ENCODE measurements around the gene DTL.

The DTL gene

DNA sequence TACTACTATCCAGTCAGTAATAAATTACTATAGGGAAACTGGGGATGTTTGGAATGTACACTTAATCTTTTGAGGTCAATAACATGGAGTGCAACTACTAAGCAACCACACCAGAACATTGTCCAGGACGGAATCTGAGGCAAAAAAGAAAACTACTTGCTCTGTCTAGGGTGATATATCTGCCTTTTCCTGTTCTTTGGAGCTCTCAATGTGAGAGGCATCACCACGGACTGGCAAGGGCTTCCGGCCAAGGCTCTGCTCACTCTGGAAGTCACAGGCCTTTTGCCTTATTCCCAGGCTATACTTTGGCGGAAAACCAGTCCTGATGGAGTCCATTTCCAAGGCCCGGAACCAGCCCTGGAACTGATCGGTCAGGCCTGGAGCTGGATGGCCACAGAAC lies 94.2 kb downstream of the DTL start:
- no peak for DNase-seq

DNA sequence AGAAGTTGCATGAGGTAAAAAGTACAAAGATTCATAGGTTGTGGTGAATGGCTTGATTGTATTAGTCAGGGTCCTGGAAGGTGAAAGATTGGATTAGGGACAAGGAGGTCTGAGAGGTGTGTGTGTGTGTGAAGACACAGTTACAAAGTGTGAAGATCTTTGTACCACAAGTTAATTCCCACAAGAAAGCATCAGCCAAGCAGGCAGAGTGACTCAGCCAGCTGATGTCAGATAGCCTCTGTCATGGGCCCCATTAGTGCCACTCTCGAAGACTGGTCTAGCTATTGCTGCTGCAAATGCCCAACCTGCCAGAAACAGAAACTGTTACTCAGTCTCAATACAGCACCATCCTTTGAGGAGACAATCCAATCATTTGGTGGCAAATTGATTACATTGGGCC lies 96.5 kb downstream of the DTL start:
- DNase-seq, result no peak

DNA sequence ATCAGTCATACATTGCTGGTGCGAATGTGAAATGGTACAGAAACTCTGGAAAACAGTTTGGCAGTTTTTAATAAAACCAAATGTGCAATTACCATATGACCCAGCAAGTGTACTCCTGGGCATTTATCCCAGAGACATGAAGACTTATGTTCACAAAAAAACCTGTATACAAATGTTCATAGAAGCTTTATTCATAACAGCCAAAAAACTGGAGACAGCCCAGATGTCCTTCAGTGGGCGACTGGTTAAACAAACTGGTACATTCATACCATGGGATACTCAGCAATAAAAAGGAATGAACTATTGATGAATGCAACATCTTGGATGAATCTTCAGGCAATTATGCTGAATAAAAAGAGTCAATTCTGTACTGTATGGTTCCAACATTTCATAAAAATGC lies 97.8 kb downstream of the DTL start:
- DNase-seq, result no peak

DNA sequence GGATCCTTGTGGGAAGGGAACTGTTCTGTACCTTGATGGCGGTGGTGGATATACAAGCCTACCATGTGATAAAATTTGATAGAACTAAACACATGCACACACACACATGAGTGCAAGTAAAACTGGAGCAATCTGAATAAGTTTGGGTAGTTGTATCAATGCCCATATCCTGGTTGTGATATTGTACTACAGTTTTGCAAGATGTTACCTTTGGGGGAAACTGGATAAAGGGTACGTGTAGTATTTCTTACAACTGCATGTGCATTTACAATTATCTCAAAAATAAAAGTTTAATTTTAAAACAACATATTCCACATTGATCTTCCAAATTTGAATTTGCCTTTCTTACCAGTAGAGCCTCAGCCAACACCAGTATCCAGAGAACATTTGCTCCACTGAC lies 99.6 kb downstream of the DTL start:
- DNase-seq, result no peak

DNA sequence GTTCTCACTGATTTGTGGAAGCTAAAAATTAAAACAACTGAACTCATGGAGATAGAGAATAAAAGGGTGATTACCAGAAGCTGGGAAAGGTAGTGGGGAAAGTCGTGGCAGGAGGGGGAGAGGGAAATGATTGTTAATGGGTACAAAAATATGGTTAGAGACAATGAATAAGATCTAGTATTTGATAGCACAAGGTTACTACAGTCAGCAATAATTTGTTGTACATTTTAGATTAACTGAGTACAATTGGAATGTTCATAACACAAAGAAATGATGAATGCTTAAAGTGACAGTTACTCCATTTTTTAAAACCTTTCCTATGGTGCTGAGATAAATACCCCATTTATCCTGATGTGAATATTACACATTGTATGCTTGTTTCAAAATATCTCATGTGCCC lies 102.3 kb downstream of the DTL start:
- no peak for DNase-seq

DNA sequence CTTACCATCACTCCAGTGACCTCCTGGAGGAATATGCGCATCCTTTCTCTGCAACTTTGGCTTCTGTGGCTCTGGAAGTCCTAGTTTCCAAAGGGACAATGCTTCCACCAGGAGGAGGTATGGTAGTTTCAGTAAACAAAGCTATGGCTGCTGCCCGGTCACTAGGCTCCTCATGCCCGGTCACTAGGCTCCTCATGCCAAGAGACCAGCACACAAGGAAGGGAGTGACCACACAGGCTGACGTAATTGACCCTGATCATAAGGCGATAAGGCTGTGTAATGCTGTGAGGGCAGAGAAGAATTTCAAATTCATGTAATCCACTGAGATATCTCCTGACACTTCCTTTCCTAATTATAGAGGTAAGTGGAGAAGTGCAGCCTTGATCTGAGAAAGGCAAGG lies 102.9 kb downstream of the DTL start:
- no peak for DNase-seq

DNA sequence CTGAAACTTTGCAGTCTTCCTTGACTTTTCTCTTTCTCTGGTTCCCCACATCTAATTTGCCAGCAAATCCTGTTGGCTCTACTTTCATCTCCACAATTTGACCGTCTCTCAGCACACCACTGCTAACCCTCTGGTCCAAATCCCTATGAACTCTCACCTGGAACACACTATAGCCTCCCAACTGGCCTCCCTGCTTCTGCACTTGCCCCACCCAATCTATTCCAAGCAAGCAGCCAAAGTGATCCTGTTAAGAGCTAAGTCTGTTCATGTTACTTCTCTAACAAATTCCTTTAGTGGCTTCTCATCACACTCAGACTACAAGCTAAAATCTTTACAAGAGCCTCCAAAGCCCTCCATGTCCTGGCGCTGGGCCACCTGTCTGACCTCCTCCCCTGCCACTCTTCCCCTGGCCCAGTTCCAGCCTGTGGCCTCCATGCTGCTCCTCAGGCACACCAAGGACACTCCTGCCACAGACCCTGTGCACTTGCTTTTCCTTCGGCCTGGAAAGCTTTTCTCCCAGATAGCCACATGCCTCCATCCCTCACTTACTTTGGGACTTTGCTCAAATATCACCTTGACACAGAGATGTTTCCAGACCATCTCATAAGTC lies 104.1 kb downstream of the DTL start:
- no peak for DNase-seq

DNA sequence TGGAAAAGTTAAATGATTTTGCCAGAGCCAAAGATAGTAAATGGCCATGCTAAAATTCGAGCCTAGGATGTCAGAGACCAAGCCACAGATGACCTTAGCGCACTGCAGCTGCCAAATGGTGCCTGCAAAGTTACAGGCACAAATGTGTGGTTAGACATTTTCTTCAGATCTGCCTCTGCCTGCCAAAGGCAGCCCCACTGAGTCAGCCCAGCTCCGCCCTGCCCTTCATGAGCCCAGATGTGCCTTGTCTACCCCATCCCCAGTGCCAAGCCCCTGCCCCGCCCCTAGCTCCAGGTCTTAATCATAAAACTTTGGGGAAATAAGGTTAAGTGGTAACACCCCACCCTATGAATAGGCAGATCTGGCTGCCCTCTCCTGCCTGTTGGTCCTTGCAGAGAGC lies 105.9 kb downstream of the DTL start:
- DNase-seq, result no peak

DNA sequence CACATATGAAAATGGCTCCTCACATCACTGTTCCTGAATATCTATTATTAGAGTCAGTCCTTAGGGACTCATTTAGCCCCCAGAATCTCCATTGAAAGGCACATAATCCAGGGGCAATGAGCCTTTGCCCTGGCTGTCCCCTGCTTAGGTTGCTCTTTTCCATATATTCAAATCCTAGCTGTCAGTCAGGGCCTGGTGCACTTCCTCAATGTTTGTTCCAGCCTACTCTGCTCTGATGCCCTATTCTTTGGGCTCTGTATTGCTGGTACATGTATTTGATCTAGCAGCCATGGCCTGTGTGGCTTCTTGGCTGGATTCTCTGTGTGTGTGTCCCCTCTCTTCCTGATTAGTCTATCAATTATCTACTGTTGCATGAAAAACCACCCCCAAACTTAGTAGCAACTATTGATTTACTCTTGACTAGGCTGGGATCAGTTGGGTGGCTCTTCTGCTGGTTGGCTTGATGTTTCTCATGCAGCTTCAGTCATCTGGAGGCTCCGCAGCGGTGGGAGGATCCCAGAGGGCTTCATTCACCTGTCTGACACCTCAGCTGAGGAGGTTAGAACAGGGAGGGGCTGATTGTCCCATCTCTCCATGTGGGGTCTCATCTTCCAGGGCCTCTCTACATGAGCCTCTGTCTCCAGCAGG lies 107.5 kb downstream of the DTL start:
- no peak for DNase-seq

DNA sequence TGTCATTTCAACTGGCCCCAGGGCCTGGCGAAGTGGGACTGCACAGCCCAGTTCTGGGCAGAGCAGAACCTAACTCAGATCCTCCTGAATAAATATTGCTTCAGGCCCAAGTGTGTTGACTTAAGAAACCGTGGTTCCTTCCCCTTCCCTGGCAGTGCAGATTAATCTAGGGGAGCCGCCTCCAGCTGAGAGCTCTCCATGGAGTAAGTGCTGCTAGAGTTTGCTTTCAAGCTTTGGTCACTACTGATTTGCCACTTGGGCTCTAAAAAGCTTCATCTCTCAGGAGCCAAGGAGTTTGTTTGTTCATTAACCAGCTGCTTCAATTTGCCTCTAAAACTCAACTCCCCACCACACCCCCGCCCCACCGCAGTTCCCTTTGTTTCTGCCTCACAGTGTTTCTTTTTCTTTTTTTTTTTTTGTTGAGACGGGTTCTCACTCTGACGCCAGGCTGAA lies 112.1 kb downstream of the DTL start:
- no peak for DNase-seq

DNA sequence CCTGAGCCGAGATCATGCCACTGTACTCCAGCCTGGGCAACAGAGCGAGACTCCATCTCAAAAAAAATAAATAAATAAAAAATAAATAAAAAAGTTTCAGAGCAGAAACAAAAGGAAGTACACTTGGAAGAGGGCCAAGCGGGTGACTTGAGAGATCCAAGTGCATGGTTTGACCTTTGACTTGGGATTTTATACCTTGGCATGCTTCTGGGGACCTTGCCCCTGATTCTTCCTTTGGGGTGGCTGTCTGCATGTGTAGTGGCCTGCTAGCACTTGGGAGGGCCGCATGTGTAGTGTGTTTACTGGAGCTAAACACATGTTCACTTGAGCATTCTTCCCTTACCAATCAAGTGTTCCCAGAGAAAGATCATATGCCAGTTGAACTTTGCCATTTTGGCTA lies 114.0 kb downstream of the DTL start:
- no peak for DNase-seq

DNA sequence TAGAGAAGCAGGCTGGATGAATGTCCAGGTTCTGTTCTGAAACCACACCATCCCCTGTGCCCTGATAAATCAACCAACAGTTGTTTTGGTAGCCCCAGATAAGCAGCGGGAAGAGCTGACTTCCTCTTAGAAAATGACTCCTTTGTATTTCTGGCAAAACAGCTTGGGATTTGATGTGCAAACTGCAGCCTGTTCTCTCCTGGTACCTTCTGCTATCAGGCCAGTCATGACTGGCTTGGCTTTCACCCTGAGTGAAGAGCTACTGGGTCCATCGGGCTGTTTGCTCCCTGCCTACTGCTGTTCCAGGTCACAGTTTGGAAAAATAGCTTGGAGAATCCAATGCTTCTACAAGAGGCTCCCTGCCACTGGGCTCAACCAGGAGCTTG lies 116.8 kb downstream of the DTL start:
- DNase-seq, result no peak

DNA sequence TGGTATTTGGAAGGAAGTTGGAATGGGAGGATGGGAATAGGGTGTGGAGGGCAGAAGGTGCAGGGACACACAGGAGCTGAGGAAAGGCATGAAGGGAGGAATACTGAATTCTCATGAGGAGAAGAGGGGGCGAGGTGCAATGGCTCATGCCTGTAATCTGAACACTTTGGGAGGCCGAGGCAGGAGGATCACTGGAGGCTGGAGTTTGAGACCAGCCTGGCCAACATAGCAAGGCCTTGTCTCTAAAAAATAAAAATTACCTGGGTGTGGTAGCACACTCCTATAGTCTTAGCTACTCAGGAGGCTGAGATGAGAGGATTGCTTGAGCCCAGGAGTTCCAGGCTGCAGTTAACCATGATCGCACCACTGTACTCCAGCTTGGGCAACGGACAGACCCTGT lies 117.3 kb downstream of the DTL start:
- no peak for DNase-seq

DNA sequence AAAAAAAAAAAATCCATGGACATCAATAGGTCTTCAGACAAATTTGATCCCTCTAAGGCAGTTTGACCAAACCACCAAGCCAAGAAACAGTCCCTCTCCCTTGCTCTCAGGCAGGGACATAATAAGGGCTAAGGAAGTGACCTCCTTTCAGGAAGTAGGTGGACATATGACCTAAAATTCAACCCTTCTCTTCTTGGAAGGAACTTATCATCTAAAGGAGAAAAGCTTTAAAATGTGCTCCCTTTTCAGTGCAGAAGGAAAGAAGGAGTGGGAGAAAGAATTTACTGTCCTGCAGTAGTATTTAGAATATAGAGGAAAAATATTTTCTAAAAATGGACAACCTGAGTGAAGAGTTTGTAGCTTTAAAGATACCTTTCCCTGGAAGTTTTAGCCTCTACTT lies 118.1 kb downstream of the DTL start:
- no peak for DNase-seq

All from NCI-H2081 (cell line).